ENCODE results near the gene SLC23A2.

The SLC23A2 gene

DNA sequence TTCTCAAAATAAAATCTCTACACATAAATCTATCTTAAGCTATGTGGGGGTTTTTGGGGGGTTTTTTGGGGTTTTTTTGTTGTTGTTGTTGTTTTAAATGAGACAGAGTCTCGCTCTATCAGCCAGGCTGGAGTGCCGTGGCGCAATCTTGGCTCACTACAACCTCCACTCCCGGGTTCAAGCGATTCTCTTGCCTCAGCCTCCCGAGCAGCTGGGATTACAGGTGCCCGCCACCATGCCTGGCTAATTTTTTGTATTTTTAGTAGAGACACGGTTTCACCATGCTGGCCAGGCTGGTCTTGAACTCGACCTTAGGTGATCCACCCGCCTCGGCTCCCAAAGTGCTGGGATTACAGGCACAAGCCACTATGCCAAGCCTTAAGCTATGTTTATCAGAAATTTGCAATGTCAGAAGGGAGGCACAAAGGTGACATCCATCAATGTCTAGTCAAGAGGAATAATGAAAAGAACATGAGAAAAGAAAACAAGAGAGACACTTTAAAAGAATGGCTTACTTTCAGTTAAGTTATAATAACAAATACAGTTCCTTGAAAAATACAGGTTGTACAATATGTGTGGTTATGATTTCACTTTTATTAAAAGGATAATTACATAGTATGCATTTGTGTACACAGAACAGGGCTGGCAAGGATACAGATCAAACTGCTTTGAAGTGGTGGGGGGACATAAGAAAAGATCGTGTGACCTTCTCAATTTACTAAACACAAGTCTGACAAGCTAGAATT lies 28.6 kb downstream of the SLC23A2 start:
- DNase-seq (ENCODE audit: extremely low spot score, insufficient read length, low read depth) (no peak), FAIRE-seq (no peak)

DNA sequence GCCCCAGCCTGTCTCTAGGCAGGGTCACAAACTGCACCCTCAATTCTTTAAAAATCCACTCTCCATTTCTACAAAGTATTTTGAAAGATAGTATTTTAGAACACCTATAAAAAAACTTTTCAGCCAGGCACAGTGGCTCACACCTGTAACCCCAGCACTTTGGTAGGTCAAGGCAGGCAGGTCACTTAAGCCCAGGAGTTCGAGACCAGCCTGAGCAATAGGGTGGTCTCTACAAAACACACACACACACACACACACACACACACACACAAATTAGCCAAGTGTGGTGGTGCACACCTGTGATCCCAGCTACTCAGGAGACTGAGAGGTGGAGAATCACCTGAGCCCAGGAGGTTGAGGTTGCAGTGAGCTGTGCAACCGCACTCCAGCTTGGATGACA lies 30.2 kb downstream of the SLC23A2 start:
- DNase-seq (ENCODE audit: extremely low spot score, insufficient read length, low read depth) = no peak
- FAIRE-seq = no peak

DNA sequence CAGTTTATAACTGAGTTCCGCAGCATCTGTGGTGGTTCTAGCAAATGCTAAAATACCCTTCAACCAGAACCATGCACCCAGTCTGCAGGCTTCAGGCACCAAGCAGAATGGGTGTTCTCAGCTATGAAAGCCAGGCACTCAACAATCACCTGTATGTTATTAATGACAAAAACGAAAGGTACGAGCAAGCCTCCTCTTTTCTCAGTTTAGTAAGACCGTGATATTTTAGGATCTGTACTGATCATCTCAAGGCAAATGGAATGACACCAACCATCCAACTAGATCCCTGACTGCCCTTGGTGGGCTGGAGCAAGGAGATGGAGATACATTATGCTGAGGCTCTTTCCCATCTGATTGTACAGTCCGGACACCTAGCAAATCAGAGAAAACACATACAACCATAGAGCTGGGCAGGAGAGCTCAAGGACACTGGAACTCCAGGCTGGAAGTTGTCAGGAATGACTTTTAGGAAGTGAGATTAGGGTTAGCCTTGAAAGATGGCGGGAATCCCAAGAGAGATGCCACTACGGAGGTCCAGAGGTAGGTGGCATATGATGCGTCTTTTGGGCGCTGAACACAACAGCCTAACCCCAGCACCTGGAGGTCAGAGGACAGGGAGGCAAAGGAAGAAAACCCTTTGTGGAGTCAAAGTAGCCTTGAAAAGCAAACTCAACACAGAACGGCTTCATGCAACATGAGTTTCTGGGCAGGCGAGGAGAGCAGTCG lies 33.4 kb downstream of the SLC23A2 start:
- DNase-seq (ENCODE audit: extremely low spot score, insufficient read length, low read depth) = no peak
- FAIRE-seq = no peak

DNA sequence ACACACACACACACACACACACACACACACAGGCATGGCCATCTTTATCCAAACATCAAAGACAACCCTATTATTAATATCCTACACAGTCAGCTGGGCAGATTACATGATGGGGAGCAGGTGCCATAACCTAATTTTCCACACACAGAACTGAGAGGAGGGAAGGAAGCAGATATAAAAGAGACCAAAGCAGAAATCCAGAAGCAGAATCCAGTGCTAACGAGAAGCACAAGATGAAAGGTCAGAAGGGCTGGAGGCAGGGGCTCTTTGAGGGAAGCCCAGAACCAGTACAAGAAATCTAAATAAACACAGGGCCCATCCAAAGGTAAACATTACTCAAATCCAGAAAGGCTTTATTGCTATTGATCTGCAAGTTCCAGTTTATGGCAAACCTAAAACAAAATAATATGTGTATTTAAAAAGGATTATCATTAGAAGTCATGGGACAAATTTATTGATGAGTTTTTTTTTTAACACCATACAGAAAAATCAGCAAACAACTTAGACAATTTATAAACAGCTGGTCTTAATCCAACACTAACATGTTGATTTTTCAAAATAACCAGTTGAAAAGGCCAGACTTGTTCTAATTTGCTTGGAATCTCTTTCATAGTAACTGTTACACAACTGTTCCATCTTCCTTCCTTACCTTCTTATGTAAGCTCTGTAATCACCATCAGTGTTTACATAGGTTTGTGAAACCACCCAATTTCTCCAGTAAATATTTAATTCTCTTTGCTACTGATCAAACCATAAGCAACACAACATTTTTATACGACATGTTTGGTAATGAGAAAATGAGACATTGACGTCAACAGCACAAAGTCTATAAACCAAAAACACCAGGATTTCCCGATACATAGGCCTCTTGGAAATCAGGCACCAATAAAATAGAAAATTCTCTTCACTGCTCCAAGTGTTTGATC lies 34.2 kb downstream of the SLC23A2 start:
- no peak for DNase-seq (ENCODE audit: extremely low spot score, insufficient read length, low read depth)
- FAIRE-seq = no peak

DNA sequence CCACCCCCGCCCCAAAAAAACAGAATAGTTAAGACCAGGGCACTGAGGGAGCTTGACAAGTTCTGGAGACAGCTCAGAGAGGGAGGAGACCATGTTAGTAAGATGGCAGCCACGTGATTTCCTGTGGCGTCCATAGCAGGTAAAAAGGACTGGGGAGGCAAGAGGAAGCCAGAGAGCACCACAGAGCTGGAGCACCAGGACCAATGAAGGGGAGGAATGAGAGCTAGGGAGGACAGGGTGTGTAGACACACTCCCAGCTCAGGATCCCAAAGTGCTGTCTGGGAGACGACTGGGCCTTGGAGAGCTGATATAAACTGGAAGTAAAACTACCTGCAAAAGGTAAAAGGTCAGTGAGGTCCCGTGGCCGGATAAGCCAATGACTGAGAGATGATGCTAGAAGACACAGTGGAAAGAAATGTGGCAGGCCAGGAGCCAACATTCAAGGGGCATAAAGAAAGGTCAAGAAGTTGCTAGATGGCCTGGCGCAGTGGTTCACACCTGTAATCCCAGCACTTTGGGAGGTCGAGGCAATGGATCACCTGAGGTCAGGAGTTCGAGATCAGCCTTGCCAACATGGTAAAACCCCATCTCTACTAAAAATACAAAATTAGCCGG lies 39.0 kb downstream of the SLC23A2 start:
- FAIRE-seq (no peak), DNase-seq (ENCODE audit: extremely low spot score, insufficient read length, low read depth) (no peak)

DNA sequence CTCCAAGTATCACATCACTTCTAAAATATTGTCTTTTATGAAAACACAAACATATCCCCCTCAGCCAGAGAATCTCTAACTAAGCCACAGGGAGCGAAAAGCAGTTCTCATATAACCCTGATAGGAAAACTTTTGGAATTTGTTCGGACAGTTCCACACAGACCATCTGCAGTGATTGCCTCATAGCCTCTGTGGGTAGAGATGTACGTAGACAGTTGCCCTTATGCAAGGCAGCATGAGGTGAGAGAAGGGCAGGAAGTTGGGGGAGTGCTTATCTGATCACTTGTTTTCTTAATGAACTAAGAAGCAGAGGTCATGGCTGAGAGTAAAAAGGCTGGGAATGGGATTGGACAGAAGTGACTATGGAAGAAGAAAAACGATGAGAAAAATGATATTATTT lies 39.6 kb downstream of the SLC23A2 start:
- DNase-seq (ENCODE audit: extremely low spot score, insufficient read length, low read depth) = no peak
- no peak for FAIRE-seq

DNA sequence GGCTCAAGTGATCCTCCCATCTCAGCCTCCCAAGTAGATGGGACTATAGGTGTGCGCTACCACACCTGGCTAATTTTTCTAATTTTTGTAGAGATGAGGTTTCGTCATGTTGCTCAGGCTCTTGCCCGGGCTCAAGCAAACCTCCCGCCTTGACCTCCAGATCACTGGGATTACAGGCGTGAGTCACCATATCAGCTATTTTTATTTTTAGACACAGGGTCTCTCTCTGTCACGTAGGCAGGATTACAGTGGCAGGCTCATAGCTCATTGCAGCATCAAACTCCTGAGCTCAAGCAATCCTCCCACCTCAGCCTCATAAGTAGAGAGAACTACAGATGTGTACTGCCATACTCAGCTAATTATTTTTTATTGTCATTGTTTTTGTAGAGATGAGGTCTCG lies 41.7 kb downstream of the SLC23A2 start:
- FAIRE-seq = no peak

DNA sequence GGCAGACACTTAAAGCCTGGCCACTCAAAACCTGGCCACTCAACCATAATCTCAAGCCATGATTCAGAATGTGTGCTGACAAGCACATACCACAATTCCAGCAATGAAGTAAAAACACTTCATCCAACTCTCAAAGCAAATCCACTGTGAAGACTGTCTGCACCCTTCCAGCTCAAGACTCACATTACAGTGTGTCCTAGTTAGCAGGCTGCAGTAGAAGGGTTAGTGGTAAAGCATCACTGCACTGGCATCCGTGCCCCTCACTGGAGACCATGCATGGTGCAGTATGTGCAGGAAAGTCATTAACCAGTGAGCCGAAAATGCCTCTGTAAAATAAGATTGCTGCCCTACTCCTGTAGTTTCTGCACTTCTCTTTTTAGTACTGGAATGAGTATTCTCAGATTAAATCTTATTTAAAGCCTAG lies 43.4 kb downstream of the SLC23A2 start:
- FAIRE-seq = no peak
- no peak for DNase-seq (ENCODE audit: extremely low spot score, insufficient read length, low read depth)

More for the DNA sequence above, 41.7 kb downstream of the SLC23A2 start:
- no peak for DNase-seq (ENCODE audit: extremely low spot score, insufficient read length, low read depth)

DNA sequence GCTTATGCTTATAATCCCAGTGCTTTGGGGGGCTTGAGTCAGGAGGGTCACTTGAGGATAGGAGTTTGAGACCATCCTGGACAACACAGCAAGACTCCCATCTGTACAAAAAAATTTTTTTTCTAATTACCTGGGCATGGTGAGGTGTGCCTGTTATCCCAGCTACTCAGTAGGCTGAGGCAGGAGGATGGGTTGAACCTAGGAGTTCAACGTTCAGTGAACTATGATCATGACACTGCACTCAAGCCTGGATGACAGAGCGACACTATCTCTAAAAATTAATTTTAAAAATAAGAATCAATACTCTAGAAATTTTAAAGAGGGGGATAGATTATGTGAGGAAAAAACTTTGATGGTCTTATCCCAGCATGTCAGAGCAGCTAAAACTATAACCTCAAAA lies 44.1 kb downstream of the SLC23A2 start:
- FAIRE-seq = no peak
- DNase-seq (ENCODE audit: extremely low spot score, insufficient read length, low read depth) = no peak

DNA sequence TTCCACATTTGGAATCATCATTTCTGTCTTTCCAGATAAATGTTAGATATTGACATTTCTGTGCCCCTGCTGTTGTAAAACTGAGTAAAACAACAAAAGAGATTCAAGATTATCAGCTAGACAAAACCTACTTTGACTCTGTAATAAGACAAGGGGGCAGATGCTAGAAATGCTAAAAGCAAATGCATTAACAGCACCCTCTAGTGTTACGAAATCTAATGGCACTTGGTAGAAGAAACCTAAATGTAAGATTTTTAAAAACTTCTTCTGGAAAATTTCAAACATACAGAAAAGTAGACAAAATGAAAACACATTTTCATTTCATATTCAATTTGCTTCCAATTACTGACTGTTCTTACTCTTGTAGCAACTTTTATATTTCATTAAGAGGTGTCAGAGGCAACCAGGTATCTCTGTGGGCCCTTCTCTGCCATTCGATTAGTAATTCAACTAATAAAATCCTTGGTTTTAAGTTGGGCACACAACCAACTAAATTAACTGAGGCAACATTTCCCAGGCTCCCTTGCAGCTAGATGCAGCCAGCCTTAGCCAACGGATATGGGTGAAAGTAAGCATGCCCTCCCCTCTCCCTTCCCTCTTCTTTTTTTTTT lies 45.0 kb downstream of the SLC23A2 start:
- DNase-seq (ENCODE audit: extremely low spot score, insufficient read length, low read depth) (no peak), FAIRE-seq (peak; percentile 76)

DNA sequence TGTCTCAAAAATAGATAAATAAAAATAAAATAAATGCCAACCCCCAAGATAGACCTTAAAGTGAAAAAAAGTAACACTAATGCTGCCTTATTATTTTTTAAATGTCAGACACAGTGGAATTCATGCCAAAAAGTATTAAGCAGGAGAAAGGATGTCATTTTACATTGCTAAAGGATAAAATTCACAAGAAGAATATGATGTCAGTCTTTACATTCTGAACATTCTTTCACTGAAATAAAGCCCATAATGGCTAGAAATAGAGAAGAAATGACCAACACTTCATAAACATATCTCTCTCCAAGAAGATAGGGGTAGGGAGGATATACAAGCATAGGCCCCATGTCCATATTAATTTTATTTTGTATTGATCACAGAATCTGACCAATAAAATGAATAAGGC lies 47.4 kb downstream of the SLC23A2 start:
- no peak for FAIRE-seq
- DNase-seq (ENCODE audit: extremely low spot score, insufficient read length, low read depth) = no peak

DNA sequence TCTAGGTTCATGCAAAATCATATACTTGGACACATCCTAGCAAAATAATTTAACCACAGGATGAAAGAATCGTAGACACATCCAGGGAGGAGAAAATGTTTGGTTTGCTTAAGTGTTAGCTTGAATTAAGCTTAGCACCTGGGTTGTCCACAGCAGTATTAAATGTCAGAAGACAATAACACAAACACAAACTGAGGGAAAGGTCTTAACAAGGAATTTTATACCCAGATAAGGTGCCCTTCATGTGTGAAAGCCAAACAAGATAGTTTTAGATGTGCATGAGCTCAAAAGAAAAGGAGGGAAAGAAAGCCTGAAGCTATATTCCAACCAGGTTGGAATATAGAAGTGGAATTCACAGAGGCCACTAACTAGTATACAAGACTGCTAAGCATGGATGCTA lies 49.1 kb downstream of the SLC23A2 start:
- FAIRE-seq = no peak
- no peak for DNase-seq (ENCODE audit: extremely low spot score, insufficient read length, low read depth)

DNA sequence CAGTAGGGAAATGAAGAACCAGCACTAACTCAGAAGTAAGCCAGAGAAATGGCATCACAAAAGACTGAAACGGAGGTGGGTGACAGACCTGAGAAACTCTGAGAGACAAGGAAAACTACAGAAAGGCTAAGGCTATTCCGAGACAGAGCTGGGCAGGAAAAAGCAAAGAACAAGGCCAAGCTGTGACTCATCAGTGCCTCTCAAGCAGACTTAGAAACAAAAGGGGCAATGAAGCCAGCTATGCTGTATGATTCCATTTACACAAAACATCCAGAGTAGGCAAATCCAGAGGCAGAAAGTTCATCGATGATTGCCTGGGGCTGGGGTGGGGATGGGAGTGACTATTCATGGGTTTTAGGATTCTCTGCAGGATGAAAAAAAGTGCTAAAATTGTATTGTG lies 50.0 kb downstream of the SLC23A2 start:
- no peak for DNase-seq (ENCODE audit: extremely low spot score, insufficient read length, low read depth)
- no peak for FAIRE-seq

DNA sequence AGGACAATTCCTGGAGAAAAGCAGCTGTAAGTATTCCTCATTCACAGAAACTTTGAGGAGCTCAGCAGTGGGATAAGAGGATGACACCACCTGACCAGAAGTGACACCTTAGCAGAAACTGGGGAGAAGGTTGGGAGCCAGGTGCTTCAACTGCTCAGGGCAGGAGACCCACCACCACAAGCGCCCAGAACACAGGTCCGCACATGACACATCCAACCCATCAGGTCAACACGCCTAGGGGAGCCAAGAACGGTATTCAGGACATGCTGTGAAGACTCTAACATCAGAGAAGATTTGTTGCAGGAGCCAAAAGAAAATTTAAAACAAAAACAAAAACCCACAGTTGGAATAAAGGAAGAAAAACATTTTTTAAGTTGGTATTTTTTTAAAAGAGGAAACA lies 50.5 kb downstream of the SLC23A2 start:
- DNase-seq (ENCODE audit: extremely low spot score, insufficient read length, low read depth) (no peak), FAIRE-seq (no peak)

DNA sequence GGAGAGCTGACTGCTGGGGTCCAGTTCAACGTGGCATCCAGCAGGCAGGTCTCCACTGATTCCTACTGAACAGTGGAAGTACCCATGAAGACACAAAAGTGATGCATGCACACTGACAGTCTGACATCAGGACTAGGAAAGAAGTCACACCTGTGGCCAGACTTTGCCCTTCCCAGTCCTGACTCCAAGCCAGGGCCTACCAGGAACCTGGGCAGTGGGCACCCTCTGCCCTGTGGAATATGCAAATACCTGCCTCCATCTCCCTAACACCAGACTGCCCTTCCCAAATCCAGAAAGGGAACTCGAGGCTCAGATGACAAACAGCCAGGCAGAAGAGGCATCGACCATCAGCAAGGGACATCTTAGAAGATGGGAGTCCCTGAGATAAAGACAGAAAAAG lies 50.9 kb downstream of the SLC23A2 start:
- DNase-seq (ENCODE audit: extremely low spot score, insufficient read length, low read depth) = no peak
- FAIRE-seq = no peak

DNA sequence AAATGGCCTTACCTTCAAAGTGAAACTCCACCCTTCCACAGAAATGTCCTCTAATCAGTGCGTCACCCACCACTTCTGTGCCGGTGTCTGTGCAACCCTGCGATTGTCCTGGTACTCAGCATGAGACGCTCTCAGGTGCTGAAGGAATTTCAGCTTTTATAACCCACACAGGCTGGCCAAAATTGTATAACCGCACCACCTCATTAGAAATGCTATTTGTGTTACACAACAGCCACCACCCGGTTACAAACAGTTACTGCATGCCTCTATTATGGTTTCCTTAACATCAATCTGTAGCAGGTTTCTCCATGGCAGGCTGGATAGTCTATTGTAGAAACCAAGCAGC lies 51.5 kb downstream of the SLC23A2 start:
- DNase-seq (ENCODE audit: extremely low spot score, insufficient read length, low read depth) (peak; percentile 26), FAIRE-seq (no peak)

DNA sequence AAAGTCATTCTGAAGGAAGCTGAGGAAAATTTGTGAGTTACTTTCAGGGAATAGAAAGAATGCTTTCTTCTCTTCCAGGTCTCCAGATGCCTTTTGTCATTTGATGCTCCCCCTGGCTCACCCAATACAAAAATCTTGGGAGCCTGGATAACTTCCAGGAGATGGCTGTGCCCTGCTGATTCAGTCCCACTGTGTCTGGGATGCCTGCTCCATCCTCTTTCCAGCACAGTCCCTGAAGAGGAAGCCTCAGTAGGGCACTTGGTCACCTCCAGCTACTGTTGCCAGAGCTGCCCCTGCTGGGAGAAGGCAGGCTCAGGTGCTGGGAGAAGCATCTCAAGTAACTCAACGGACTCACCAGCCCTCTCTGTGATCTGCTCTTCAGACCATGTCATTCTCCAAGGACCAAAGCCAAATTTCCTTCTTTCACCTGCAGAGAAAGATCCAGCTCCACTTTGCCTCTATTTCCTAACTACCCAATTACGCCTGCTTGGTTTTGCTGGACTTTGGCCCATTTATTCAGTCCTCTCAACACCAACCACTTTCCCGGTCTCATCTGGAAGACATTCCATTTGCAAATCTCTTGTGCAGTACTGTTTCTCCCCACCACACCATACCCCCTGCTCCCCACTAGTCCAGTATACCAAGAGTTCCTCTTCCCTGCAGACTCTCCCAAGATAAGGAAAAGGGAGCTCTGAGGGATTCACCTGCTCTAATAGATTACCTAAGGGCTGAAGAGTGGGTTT lies 53.3 kb downstream of the SLC23A2 start:
- FAIRE-seq = no peak

DNA sequence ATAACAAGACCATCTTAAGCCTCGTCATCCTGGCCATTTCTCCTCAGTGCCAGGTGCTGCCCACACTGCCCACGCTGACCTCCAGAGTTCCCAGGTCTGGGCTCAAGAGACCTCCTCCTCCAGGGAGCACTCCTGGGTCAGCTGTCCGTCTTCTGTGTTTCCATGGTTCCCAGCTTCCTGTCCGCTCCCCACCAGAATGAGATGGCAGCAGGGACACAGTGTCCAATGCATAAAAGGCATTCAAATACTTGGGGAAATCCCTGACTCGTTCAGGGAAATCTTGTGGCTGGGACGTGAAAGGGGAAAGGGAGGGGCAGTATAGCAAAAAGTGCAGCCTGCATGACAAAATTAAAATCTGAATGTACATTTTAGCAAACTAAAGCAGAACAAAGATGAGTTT lies 54.3 kb downstream of the SLC23A2 start:
- DNase-seq (ENCODE audit: extremely low spot score, insufficient read length, low read depth) (no peak), FAIRE-seq (no peak)

More for the DNA sequence above, 53.3 kb downstream of the SLC23A2 start:
- DNase-seq (ENCODE audit: extremely low spot score, insufficient read length, low read depth) = no peak

DNA sequence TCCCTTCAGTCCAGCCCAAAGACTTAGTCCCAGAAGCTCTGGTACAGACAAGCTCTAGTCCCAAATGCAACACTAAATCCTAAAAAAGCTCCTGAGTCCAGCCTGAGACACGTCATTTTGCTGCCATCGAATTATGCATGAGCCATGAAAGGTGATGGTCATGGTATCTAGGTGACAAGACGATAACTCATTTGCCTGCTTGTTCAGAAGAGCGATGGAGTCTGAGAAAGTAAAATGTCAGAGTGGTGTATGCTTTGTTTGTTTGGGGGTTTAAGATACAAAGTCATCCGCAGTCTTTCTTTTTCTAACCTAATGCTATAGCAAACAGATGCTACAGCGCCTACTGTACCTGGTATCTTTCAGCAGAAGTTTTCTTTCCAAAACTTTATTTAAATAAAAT lies 54.7 kb downstream of the SLC23A2 start:
- no peak for FAIRE-seq

More for the DNA sequence above, 54.7 kb downstream of the SLC23A2 start:
- DNase-seq (ENCODE audit: extremely low spot score, insufficient read length, low read depth) = no peak

Data from GM18507 (cell line).